GM12891 (cell line): ENCODE measurements around the gene FXN.

ENCODE experiments used
- DNase-seq: peaks from one replicate; pipeline ENCODE4 v3.0.0; 2011; ENCODE audit warnings: low spot score; ENCODE audit not compliant: insufficient read length
- FAIRE-seq: peaks from 2 replicates; lab custom pipeline; 2011; peaks lifted over from hg19 to GRCh38; lab: Jason Lieb, UNC
- PAX5 ChIP-seq: IDR thresholded peaks from 2 replicates; pipeline ENCODE4 v1.6.1; 2011; ENCODE audit warnings: low read length, moderate library complexity, mild to moderate bottlenecking; ENCODE audit not compliant: insufficient read depth, severe bottlenecking
- POLR2A ChIP-seq: IDR thresholded peaks from 2 replicates; pipeline ENCODE4 v1.6.1; 2011; ENCODE audit warnings: low read depth, low read length, control low read depth
- POLR2AphosphoS5 ChIP-seq: IDR thresholded peaks from 2 replicates; pipeline ENCODE4 v1.6.1; 2011; ENCODE audit warnings: low read depth, low read length, control low read depth
- POU2F2 ChIP-seq: IDR thresholded peaks from 2 replicates; pipeline ENCODE4 v1.6.1; 2011; ENCODE audit warnings: low read depth, mild to moderate bottlenecking, control low read depth, low read length, moderate library complexity
- SPI1 ChIP-seq: IDR thresholded peaks from 2 replicates; pipeline ENCODE4 v1.6.1; 2011; ENCODE audit warnings: low read depth, low read length, control low read depth
- TAF1 ChIP-seq: IDR thresholded peaks from 2 replicates; pipeline ENCODE4 v1.6.1; 2011; ENCODE audit warnings: low read depth, low read length, control low read depth

FXN gene

DNA sequence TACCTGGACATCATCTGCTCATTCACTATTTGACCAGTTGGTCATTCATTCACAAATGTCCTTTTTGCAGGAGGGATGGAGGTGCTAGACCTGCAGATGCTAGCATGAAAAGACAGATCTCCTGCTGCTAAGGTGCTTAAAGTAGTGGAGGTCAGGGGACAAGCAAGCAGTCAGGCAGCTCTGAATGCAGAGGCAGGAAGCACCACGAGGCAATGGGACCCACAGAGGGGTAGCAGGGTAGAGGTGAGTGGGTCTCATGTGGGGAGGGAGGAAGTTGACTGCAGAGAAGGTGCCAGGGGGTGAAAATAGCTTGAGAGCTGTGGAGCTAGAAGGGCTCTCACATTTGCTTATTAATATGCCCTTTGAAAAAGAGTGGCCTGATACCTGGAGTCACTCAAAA is 25.2 kb downstream of the FXN start:
- DNase-seq (no peak), FAIRE-seq (no peak)
- no peak for TF ChIP-seq SPI1
- TF ChIP-seq POLR2A: no peak
- TF ChIP-seq POLR2AphosphoS5: no peak
- no peak for TF ChIP-seq POU2F2
- TF ChIP-seq PAX5: no peak
- no peak for TF ChIP-seq TAF1

DNA sequence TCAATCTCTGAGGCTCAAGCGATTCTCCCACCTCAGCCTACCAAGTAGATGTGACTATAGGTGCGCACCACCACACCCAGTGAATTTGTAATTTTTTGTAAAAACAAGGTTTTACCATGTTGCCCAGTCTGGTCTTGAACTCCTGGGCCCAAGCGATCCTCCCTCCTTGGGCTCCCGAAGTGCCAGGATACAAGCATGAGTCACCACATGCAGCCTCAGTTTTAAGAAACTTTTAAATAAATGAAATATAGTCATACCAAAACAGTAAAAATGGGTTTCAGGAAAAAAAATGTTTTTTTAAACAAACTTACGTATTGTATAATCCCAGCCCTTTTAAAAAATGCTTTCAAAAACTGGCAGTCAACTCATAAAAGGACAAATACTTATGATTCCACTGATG is 26.6 kb downstream of the FXN start:
- TF ChIP-seq POLR2AphosphoS5 (no peak), POLR2A (no peak), POU2F2 (no peak), PAX5 (no peak), SPI1 (no peak), TAF1 (no peak)
- DNase-seq (no peak), FAIRE-seq (no peak)

DNA sequence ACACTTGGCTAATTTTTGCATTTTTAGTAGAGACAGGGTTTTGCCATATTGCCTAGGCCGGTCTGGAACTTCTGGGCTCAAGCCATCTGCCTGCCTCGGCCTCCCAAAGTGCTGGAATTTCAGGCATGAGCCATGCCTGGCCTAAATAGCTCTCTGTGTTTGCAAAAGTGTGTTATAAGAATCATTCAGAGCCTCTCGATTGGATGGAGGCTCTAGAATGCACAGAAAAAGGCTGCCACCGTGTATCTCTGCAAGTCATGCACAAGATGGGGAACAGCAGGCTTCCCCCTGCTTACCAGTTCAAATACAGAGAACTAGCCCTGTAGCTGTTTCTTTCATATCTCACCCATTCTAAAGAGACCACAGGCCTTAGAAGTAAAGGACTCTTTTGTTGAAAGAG is 28.3 kb downstream of the FXN start:
- FAIRE-seq (no peak), DNase-seq (no peak)
- TF ChIP-seq PAX5 (no peak), POLR2AphosphoS5 (no peak), POLR2A (no peak), SPI1 (no peak), POU2F2 (no peak), TAF1 (no peak)

DNA sequence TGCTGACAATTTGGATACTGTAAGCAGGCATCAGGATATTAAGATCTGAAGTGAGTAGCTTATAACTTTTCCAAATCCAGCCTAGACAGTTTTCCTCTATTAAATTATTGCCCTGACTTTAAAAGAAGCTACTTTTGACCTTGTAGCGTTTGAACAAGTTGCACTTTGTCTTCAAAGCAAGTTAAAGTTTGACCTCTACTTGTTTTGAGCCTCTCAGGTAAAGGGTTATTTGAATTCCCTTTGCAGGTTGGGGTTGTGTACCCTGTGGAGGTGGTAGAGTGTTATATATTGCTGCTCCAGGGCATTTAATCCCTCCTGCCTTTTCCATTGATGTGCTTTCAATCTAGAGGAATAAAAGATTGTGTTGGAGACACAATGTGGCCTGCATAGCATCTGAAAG is 30.1 kb downstream of the FXN start:
- TF ChIP-seq TAF1 (no peak), POLR2AphosphoS5 (no peak)
- no peak for FAIRE-seq
- DNase-seq: no peak

DNA sequence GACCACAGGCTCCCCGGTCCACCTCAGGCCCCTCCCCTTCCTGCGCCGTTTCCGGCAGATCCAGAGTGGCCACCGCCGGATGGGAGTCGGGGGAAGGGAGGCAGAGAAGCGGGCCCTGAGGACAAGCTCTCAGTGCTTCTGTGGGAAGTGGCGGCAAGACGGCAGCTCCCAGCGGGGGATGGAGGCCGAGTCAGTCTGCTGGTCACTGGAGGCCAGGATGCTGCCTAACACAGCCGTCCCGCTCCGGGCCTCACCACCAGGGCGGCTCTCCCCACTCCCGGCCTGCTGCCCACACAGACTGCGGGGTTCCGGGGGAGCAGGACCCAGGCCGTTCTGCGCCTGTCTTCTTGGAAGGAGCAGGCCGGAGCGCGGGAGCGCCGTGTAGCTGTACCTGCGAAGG is 31.4 kb downstream of the FXN start:
- no peak for TF ChIP-seq POLR2A
- no peak for TF ChIP-seq PAX5
- no peak for TF ChIP-seq SPI1
- TF ChIP-seq TAF1: no peak
- FAIRE-seq (no peak), DNase-seq (no peak)

DNA sequence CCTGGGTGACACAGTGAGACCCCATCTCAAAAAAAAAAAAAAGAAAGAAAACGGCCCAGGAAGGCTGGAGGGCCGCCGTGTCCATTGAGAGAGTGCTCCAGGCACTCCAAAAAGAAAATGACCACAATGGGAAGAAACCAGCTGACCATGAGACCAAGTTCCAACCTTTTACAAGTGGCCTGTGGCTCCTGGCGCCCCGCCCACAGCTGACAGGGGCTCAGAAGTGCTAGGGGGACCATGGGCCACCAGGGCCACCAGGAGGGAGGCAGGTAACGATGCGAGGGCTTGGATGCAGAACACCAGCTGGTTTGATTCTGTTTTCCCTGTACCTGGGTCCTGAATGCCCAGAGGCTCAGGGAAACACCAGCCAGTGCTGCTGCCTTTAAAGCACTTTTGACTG is 34.6 kb downstream of the FXN start:
- no peak for TF ChIP-seq POLR2AphosphoS5
- TF ChIP-seq SPI1: no peak
- TF ChIP-seq PAX5: no peak
- no peak for TF ChIP-seq POLR2A
- no peak for TF ChIP-seq POU2F2
- no peak for TF ChIP-seq TAF1
- DNase-seq (no peak), FAIRE-seq (no peak)

DNA sequence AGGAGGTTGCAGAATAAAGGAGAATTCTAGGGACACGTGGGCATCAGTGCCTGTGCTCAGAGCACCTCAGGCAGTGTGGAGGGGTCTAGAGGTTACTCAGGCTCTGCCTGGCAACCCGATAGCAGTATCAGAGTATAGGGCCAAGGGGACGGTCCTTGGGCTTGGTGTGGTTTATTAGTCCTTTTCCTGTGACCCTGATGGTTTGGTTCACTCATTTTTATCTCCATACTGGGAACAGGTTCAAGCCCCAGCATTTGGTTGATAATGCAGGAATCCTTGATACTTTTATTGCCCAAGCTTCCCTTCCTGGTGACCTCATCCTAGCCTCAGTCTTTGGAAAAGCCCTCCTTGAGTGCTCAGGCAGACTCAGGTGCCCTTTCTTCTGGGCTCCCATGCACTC is 35.5 kb downstream of the FXN start:
- DNase-seq (no peak), FAIRE-seq (no peak)
- TF ChIP-seq POLR2A: no peak
- TF ChIP-seq TAF1: no peak
- no peak for TF ChIP-seq SPI1

DNA sequence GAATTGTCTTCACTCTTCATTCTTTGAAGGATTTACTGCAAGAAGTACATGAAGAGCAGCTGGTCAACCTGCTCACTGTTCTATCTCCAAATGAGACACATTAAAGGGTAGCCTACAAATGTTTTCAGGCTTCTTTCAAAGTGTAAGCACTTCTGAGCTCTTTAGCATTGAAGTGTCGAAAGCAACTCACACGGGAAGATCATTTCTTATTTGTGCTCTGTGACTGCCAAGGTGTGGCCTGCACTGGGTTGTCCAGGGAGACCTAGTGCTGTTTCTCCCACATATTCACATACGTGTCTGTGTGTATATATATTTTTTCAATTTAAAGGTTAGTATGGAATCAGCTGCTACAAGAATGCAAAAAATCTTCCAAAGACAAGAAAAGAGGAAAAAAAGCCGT is 37.6 kb downstream of the FXN start:
- no peak for DNase-seq
- TF ChIP-seq PAX5 (no peak), POLR2AphosphoS5 (no peak), POLR2A (no peak), POU2F2 (no peak), SPI1 (no peak), TAF1 (no peak)
- FAIRE-seq: no peak

DNA sequence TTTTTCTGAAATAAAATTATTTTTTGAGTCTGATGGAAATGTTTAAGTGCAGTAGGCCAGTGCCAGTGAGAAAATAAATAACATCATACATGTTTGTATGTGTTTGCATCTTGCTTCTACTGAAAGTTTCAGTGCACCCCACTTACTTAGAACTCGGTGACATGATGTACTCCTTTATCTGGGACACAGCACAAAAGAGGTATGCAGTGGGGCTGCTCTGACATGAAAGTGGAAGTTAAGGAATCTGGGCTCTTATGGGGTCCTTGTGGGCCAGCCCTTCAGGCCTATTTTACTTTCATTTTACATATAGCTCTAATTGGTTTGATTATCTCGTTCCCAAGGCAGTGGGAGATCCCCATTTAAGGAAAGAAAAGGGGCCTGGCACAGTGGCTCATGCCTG is 39.2 kb downstream of the FXN start:
- FAIRE-seq: no peak
- DNase-seq: no peak
- TF ChIP-seq TAF1: no peak
- TF ChIP-seq POU2F2: no peak
- TF ChIP-seq POLR2A: no peak
- no peak for TF ChIP-seq PAX5
- TF ChIP-seq POLR2AphosphoS5: no peak
- TF ChIP-seq SPI1: no peak

DNA sequence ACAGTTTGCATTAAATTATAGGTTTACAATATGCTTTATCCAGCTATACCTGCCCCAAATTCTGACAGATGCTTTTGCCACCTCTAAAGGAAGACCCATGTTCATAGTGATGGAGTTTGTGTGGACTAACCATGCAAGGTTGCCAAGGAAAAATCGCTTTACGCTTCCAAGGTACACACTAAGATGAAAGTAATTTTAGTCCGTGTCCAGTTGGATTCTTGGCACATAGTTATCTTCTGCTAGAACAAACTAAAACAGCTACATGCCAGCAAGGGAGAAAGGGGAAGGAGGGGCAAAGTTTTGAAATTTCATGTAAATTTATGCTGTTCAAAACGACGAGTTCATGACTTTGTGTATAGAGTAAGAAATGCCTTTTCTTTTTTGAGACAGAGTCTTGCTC is 41.0 kb downstream of the FXN start:
- FAIRE-seq (no peak), DNase-seq (no peak)
- TF ChIP-seq POLR2A (no peak), POLR2AphosphoS5 (no peak), SPI1 (no peak), POU2F2 (no peak), TAF1 (no peak), PAX5 (no peak)

DNA sequence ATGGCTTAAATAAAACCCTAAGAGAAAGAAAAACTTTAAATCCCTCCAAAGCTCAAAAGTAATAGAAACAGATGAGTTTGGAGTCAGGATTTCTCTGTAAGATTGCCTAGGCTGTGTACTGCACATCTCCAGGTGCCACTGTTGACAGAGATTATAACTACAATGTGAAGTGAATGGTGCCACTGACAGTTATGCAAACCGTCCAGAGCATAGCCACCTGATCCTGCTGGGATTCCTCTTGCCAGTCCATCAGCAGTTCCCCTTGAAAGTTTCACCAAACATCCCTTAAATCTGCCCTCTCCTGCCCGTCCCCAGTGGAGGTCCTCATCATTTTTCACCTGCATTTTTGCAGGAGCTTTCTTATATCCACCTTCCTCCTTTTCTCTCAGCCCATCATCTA is 42.5 kb downstream of the FXN start:
- DNase-seq (no peak), FAIRE-seq (no peak)
- TF ChIP-seq POU2F2 (no peak), TAF1 (no peak), POLR2AphosphoS5 (no peak), SPI1 (no peak), POLR2A (no peak)
